Natural killer cell (primary cell): ENCODE data around the gene R3HDM2. TPM values are rescaled to one million over a fixed set of nuclear protein-coding genes. Genes with fewer than 3 reads are reported as not detected.

Source experiments
- ATAC-seq, 3 donors: fragments of 150-1000 bp in 2 of 3; fragments of 200-7000 bp in 1 of 3; cut with Tn5 transposase; 1 replicate in 1 of 3; 2 replicates in 2 of 3; pipeline ENCODE4 v1.10.0; 2021; ENCODE audit warnings: mild to moderate bottlenecking in 2 of 3, moderate library complexity in 2 of 3
- DNase-seq, 2 donors: peaks; one replicate each; pipeline versions ENCODE4 v3.0.0 to v3.0.0-alpha.2; 2013 to 2021; ENCODE audit warnings: mixed read lengths in 1 of 2
- H3K27ac ChIP-seq: one replicate; pipeline ENCODE4 v1.5.1; 2013; ENCODE audit warnings: mild to moderate bottlenecking, low read length
- H3K27me3 ChIP-seq: one replicate; pipeline ENCODE4 v1.6.1; 2013; ENCODE audit warnings: low read length; ENCODE audit not compliant: control insufficient read depth, insufficient read depth
- H3K36me3 ChIP-seq: one replicate; pipeline ENCODE4 v1.6.1; 2013; ENCODE audit warnings: low read length; ENCODE audit not compliant: control insufficient read depth, insufficient read depth
- H3K4me1 ChIP-seq: one replicate; pipeline ENCODE4 v1.6.1; 2013; ENCODE audit warnings: low read length; ENCODE audit not compliant: control insufficient read depth, insufficient read depth
- H3K4me3 ChIP-seq: one replicate; pipeline ENCODE4 v1.5.1; 2013; ENCODE audit warnings: low read length
- H3K9me3 ChIP-seq: one replicate; pipeline ENCODE4 v1.6.1; 2013; ENCODE audit warnings: low read length; ENCODE audit not compliant: control insufficient read depth, insufficient read depth
- H3K27ac Mint-ChIP-seq, 2 donors: one replicate each; pipeline ENCODE4 v1.8.0; 2022; ENCODE audit warnings: mild to moderate bottlenecking in 2 of 2, mixed read lengths in 2 of 2, moderate library complexity in 1 of 2
- H3K27me3 Mint-ChIP-seq, 2 donors: one replicate each; pipeline ENCODE4 v1.8.0; 2022; ENCODE audit warnings: low read depth in 2 of 2, mixed read lengths in 2 of 2
- H3K36me3 Mint-ChIP-seq: one replicate; pipeline ENCODE4 v1.8.0; 2022; ENCODE audit warnings: mixed read lengths
- H3K4me1 Mint-ChIP-seq, 2 donors: one replicate each; pipeline ENCODE4 v1.8.0; 2022; ENCODE audit warnings: mixed read lengths in 2 of 2
- H3K4me3 Mint-ChIP-seq: one replicate; pipeline ENCODE4 v1.8.0; 2022; ENCODE audit warnings: mild to moderate bottlenecking, moderate library complexity, mixed read lengths
- H3K9me3 Mint-ChIP-seq, 2 donors: one replicate each; pipeline ENCODE4 v1.8.0; 2022; ENCODE audit warnings: mixed read lengths in 2 of 2
- WGBS: methylation state at CpG from one replicate; pipeline ENCODE4 v1.1.7; 2013; ENCODE audit warnings: missing lambda C conversion rate; ENCODE audit not compliant: insufficient coverage; 5-methylcytosine and 5-hydroxymethylcytosine counted together
- intact Hi-C: fragments of 100-400 bp; cut with micrococcal nuclease; formaldehyde crosslinking; loops from one replicate; pipeline ENCODE4 v1.14.2; 2022
- total RNA-seq, 4 donors: library from RNA; stranded (reverse); fragments of 120-200 nt in 1 of 4; gene quantifications; one replicate each; pipeline versions ENCODE4 v1.2.3 to v1.2.4, GENCODE V29; 2013 to 2022
- TF ChIP-seq, protein P1 (sequence below): fragments of 200-600 bp; IDR thresholded peaks from one replicate; pipeline ENCODE4 v1.8.0; 2022; ENCODE audit warnings: antibody characterized with exemption

Gene R3HDM2
- total RNA-seq, 3 donors from 2014 or later (not counting 1 experiment from before 2014, with no cell fraction given), result 110 to 124 (median 123) TPM

DNA sequence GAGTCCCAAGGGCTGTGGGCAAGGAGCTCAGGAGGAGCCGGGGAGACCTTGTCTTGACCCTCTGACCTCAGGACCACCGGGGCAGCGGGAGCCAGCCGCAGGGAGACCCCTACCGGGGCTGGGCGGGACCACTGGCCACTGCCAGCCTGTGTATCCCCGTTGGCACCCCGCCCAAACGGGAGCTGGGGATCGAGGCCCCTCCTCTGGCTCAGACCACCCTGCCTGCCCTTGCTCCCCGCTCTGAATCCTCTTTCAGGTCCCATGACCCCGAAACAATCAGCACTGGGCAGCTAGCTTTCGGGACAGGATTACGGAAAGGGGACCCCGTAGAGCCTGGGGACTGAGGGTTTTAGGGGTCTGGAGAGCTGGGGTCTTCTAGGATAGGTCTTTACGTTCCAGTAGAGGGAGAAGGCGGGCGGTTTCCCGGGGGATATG is 30.0 kb upstream of the R3HDM2 start:
- Mint-ChIP-seq H3K27me3 (peaks cover 0 to 15% of the 10 kb centered on the region in 2 donors), H3K4me1 (peaks cover 56 to 59% of the 10 kb centered on the region in 2 donors), H3K36me3 (no peaks in the 10 kb centered on the region), H3K27ac (peak overlapping the region in 1 of 2 donors; percentile 96), H3K9me3 (no peaks in the 10 kb centered on the region), H3K4me3 (peak overlapping the region; percentile 79)
- no peaks in the 10 kb centered on the region for H3K9me3 ChIP-seq
- no peak overlapping the region for H3K27ac ChIP-seq
- DNase-seq, result peak in 1 of 2 donors; percentile 31
- intact Hi-C loops, result no loop called here
- TF ChIP-seq, protein P1, sequence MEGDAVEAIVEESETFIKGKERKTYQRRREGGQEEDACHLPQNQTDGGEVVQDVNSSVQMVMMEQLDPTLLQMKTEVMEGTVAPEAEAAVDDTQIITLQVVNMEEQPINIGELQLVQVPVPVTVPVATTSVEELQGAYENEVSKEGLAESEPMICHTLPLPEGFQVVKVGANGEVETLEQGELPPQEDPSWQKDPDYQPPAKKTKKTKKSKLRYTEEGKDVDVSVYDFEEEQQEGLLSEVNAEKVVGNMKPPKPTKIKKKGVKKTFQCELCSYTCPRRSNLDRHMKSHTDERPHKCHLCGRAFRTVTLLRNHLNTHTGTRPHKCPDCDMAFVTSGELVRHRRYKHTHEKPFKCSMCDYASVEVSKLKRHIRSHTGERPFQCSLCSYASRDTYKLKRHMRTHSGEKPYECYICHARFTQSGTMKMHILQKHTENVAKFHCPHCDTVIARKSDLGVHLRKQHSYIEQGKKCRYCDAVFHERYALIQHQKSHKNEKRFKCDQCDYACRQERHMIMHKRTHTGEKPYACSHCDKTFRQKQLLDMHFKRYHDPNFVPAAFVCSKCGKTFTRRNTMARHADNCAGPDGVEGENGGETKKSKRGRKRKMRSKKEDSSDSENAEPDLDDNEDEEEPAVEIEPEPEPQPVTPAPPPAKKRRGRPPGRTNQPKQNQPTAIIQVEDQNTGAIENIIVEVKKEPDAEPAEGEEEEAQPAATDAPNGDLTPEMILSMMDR, result no peak
- H3K4me1 ChIP-seq, result peaks cover 51% of the 10 kb centered on the region
- no peak for ATAC-seq
- 5% methylated on average over 16 of the region's 19 CpGs for WGBS
- H3K36me3 ChIP-seq, result no peaks in the 10 kb centered on the region
- H3K27me3 ChIP-seq, result peaks cover 6% of the 10 kb centered on the region
- no peak overlapping the region for H3K4me3 ChIP-seq

DNA sequence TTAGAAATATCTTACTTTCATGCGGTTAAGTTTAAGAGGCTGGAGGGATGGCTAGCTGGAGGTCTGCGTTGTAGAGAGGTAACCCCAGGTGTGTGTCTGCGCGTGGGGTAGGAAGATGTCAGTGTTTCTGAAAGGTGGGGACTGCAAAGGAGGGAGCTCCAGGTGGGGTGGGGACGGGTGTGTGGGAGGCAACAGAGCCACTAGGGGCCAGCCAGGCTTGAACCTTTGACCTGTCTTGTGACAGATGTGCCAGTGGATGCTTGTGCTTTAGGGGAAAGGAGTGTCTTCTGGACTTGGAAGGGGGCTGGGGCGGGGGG is 29.6 kb upstream of the R3HDM2 start:
- 7% methylated on average over 6 of the region's 6 CpGs for WGBS
- H3K9me3 ChIP-seq, result no peaks in the 10 kb centered on the region
- Mint-ChIP-seq H3K27ac (peak overlapping the region; percentile 12 to 96), H3K27me3 (peaks cover 0 to 15% of the 10 kb centered on the region in 2 donors), H3K9me3 (no peaks in the 10 kb centered on the region), H3K36me3 (no peaks in the 10 kb centered on the region), H3K4me3 (peak overlapping the region; percentile 79), H3K4me1 (peaks cover 52 to 60% of the 10 kb centered on the region in 2 donors)
- H3K36me3 ChIP-seq, result no peaks in the 10 kb centered on the region
- no peak overlapping the region for H3K27ac ChIP-seq
- H3K4me1 ChIP-seq, result peaks cover 52% of the 10 kb centered on the region
- TF ChIP-seq, protein P1, result no peak
- peak overlapping the region; percentile 10 for H3K4me3 ChIP-seq
- DNase-seq, result peak in 1 of 2 donors; percentile 51
- intact Hi-C loops, result no loop called here
- H3K27me3 ChIP-seq, result peaks cover 6% of the 10 kb centered on the region
- no peak for ATAC-seq

DNA sequence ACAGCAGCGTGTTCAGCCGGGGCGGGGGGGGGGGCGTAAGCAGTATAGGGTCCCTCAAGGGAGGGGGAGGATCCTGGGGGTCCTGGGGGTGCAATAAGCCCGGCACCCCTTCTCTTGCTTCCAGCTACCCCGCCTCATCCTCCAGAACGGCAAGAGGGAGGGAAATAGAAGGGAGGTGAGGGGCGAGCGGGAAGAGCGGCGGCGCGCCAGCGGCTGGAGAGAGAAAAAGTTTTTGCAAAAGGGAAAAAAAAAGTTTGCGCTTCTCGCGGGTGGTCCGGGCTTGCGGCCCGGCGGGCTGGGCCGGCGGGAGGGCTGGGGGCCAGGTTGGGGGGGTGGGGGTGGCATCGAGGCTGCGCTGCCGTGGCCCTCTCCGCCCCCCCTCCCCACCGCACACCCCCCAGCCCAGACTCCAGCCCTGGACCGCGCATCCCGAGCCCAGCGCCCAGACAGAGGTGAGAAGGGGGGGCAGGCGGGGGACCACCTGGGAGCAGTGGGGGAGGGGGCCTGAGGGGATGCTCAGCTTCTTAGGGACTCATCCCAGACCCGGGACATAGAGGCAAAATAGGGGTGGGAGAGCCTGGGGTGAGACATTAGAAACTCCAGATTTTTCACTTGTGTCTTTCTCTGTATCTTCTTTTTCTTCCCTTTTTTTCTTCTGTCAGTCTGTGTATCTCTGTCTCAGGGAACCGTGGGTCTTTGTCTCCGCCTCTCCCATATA is 29.1 kb upstream of the R3HDM2 start, which contains the start of gene GLI1:
Gene GLI1 (plus strand): TSS at position 36 of the 718 bp plus-strand sequence. CDS start 3,907 bp downstream, outside the sequence.
- H3K4me1 Mint-ChIP-seq, result peaks cover 50 to 59% of the 10 kb centered on the region in 2 donors
- H3K27ac Mint-ChIP-seq, result peak within 1 kb of the TSS; percentile 94 to 96
- Histone ChIP-seq H3K4me3 (peak within 1 kb of the TSS; percentile 73), H3K36me3 (no peaks in the 10 kb centered on the region), H3K4me1 (peaks cover 52% of the 10 kb centered on the region), H3K9me3 (no peaks in the 10 kb centered on the region), H3K27me3 (peaks cover 6% of the 10 kb centered on the region), H3K27ac (peak within 1 kb of the TSS; percentile 76)
- no peaks in the 10 kb centered on the region for H3K36me3 Mint-ChIP-seq
- peak within 1 kb of the TSS; percentile 95 for H3K4me3 Mint-ChIP-seq
- intact Hi-C loops, result loop anchor here (1.0 to 2.0 kb wide), 2 partner anchors 29 to 162 kb away; partner anchors contain the start of gene R3HDM2
- DNase-seq, result peak in 1 of 2 donors; percentile 35
- H3K9me3 Mint-ChIP-seq, result no peaks in the 10 kb centered on the region
- H3K27me3 Mint-ChIP-seq, result peaks cover 0 to 15% of the 10 kb centered on the region in 2 donors
- WGBS, result under 1% methylated on average over 25 of the region's 36 CpGs
- ATAC-seq, result no peak
- TF ChIP-seq, protein P1, result no peak
